GM21723 (cell line): ENCODE measurements around the gene TK2.
"Not testable (repeated sequence)": the region's sequence is repeated elsewhere in the genome, so short reads cannot be mapped to it uniquely, and the experiment has no call there.

Experiments
- ATAC-seq: cut with Tn5 transposase; IDR thresholded peaks from one replicate; pipeline ENCODE4 v1.9.1; 2021; ENCODE audit warnings: mild to moderate bottlenecking, moderate library complexity; ENCODE audit not compliant: unreplicated experiment

The TK2 gene

GRCh38 chr16:66549284-66550131 is at the start of gene TK2:
TSS of gene TK2 (minus strand) at chr16:66550122. CDS start at chr16:66550061, 61 bp downstream.
- no peak for ATAC-seq

- ATAC-seq = no peak
These were observed 48.2 kb upstream of the TK2 start for GRCh38 chr16:66598111-66598510.

GRCh38 chr16:66596986-66597848 is 47.3 kb upstream of the TK2 start:
- no peak for ATAC-seq

- not testable (repeated sequence) for ATAC-seq
These were observed 46.6 kb upstream of the TK2 start for GRCh38 chr16:66596559-66596958.

GRCh38 chr16:66594739-66595138 is 44.8 kb upstream of the TK2 start:
- ATAC-seq = no peak

GRCh38 chr16:66592814-66593213 is 42.9 kb upstream of the TK2 start:
- no peak for ATAC-seq

- ATAC-seq = no peak
These were observed 42.3 kb upstream of the TK2 start for GRCh38 chr16:66592241-66592640.

- ATAC-seq = no peak
These were observed 41.1 kb upstream of the TK2 start for GRCh38 chr16:66591018-66591417.

GRCh38 chr16:66590322-66590721 is 40.4 kb upstream of the TK2 start:
- no peak for ATAC-seq

- peak; percentile 76 for ATAC-seq
These were observed 39.2 kb upstream of the TK2 start for GRCh38 chr16:66588981-66589713.

GRCh38 chr16:66587881-66588600 is 38.1 kb upstream of the TK2 start:
- no peak for ATAC-seq

- no peak for ATAC-seq
These were observed 35.7 kb upstream of the TK2 start for GRCh38 chr16:66585481-66586239.

- ATAC-seq = no peak
These were observed 31.5 kb upstream of the TK2 start for GRCh38 chr16:66581246-66581952.

- ATAC-seq = no peak
These were observed 30.8 kb upstream of the TK2 start for GRCh38 chr16:66580605-66581209.

GRCh38 chr16:66578651-66579531 is 29.0 kb upstream of the TK2 start, which contains the start of gene CMTM2:
TSS of gene CMTM2 (plus strand) at chr16:66579463. CDS start at chr16:66579608, 145 bp downstream.
- no peak for ATAC-seq

GRCh38 chr16:66576296-66576695 is 26.4 kb upstream of the TK2 start:
- no peak for ATAC-seq

GRCh38 chr16:66575060-66575459 is 25.1 kb upstream of the TK2 start:
- ATAC-seq = no peak

GRCh38 chr16:66574531-66574930 is 24.6 kb upstream of the TK2 start:
- no peak for ATAC-seq
